HepG2 (cell line): ENCODE measurements around the gene HSD17B2. TPM values are rescaled to one million over a fixed set of nuclear protein-coding genes. Genes with fewer than 3 reads are reported as not detected.

Experiments used
- ATAC-seq: fragments of 200-7000 bp; cut with Tn5 transposase; 3 replicates; pipeline ENCODE4 v1.9.1; 2020; ENCODE audit warnings: mild to moderate bottlenecking, moderate library complexity
- BruUV-seq: library from RNA; stranded (reverse); fragments of 400-500 nt; replicated peaks from 2 replicates; lab custom pipeline; 2021; lab: Mats Ljungman, UMichigan
- CTCF ChIA-PET: fragments of 300-600 bp; formaldehyde crosslinking; extraction: SDS; loops from one replicate; lab custom pipeline; 2021; ENCODE audit warnings: low total read pairs, inconsistent platforms, low intra/inter-chr PET ratio; lab: Yijun Ruan, JAX
- POLR2A ChIA-PET: fragments of 350-600 bp; sonication (Branson Sonifier 250); formaldehyde crosslinking; loops from one replicate; lab custom pipeline; 2020; ENCODE audit warnings: antibody characterized with exemption, inconsistent platforms; lab: Yijun Ruan, JAX
- DNase-seq: peaks from one replicate; pipeline ENCODE4 v3.0.0-alpha.2; 2015; ENCODE audit warnings: low spot score
- FAIRE-seq: peaks from 3 replicates; lab custom pipeline; 2011; peaks lifted over from hg19 to GRCh38; lab: Jason Lieb, UNC
- H2AFZ ChIP-seq: one replicate; pipeline ENCODE4 v1.6.1; 2011; ENCODE audit warnings: low read length, inconsistent platforms
- H3K27ac ChIP-seq: fragments of 300-600 bp; 3 replicates; pipeline ENCODE4 v1.8.0; 2011; ENCODE audit warnings: mixed run types, mild to moderate bottlenecking, mixed read lengths, low read length, inconsistent platforms; ENCODE audit not compliant: insufficient read depth; ENCODE audit errors: extremely low read length
- H3K27me3 ChIP-seq, 2 experiments: fragments of 200-600 bp in 1 of 2; 2 replicates in 1 of 2; 3 replicates in 1 of 2; pipeline versions ENCODE4 v1.6.0 to v1.8.0; 2011; ENCODE audit warnings: low read length in 2 of 2, mild to moderate bottlenecking in 2 of 2, moderate library complexity in 2 of 2, inconsistent platforms in 1 of 2; ENCODE audit not compliant: insufficient read depth in 2 of 2, control insufficient read depth in 1 of 2
- H3K36me3 ChIP-seq, 2 experiments: fragments of 200-600 bp in 1 of 2; replicated peaks in 1 of 2; 2 replicates in 1 of 2; 3 replicates in 1 of 2; pipeline versions ENCODE4 v1.5.1 to v1.8.0; 2011; ENCODE audit warnings: low read length in 2 of 2, inconsistent platforms in 1 of 2; ENCODE audit not compliant: insufficient read depth in 2 of 2, control insufficient read depth in 1 of 2
- H3K4me1 ChIP-seq: 2 replicates; pipeline ENCODE4 v1.5.1; 2012; ENCODE audit warnings: low read length, inconsistent platforms; ENCODE audit not compliant: insufficient read depth
- H3K4me2 ChIP-seq: 2 replicates; pipeline ENCODE4 v1.6.0; 2011; ENCODE audit warnings: low read depth, low read length, inconsistent platforms
- H3K4me3 ChIP-seq, 3 experiments: fragments of 200-600 bp in 1 of 3; sonication (generic), shearing (Covaris generic) in 1 of 3; replicated peaks in 1 of 3; 2 replicates each; pipeline ENCODE4 v1.5.1; 2011 to 2016; ENCODE audit warnings: low read length in 3 of 3, inconsistent platforms in 2 of 3, low read depth in 2 of 3, mild to moderate bottlenecking in 2 of 3, control low read depth in 1 of 3, mixed read lengths in 1 of 3; ENCODE audit not compliant: insufficient read depth in 1 of 3
- H3K79me2 ChIP-seq: one replicate; pipeline ENCODE4 v1.6.1; 2011; ENCODE audit warnings: low read length, inconsistent platforms; ENCODE audit not compliant: insufficient read depth
- H3K9ac ChIP-seq: 2 replicates; pipeline ENCODE4 v1.6.0; 2011; ENCODE audit warnings: mild to moderate bottlenecking, low read depth, low read length, inconsistent platforms; ENCODE audit not compliant: insufficient read depth
- H3K9me3 ChIP-seq: 2 replicates; pipeline ENCODE4 v1.5.1; 2012; ENCODE audit warnings: mild to moderate bottlenecking, low read length
- H4K20me1 ChIP-seq: 2 replicates; pipeline ENCODE4 v1.6.0; 2011; ENCODE audit warnings: inconsistent platforms, mild to moderate bottlenecking, low read length, moderate library complexity; ENCODE audit not compliant: insufficient read depth
- CHD4 ChIP-seq: fragments of 200-600 bp; sonication (generic); IDR thresholded peaks from 2 replicates; pipeline ENCODE4 v1.7.0; 2017; ENCODE audit warnings: mild to moderate bottlenecking, low read length, borderline replicate concordance
- MAFG ChIP-seq: sonication (generic); formaldehyde crosslinking; IDR thresholded peaks from 2 replicates; pipeline ENCODE4 v1.5.1; 2020; ENCODE audit warnings: mild to moderate bottlenecking, missing genetic modification reagents
- XBP1 ChIP-seq: sonication (generic); formaldehyde crosslinking; IDR thresholded peaks from 2 replicates; pipeline ENCODE4 v1.5.0; 2020; ENCODE audit warnings: missing genetic modification reagents
- ZBTB38 ChIP-seq: sonication (generic); formaldehyde crosslinking; IDR thresholded peaks from 2 replicates; pipeline ENCODE4 v1.5.1; 2020; ENCODE audit warnings: mild to moderate bottlenecking, missing genetic modification reagents
- ZNF558 ChIP-seq: sonication (generic); formaldehyde crosslinking; IDR thresholded peaks from 2 replicates; pipeline ENCODE4 v1.9.0; 2022; ENCODE audit warnings: mild to moderate bottlenecking, missing genetic modification reagents, borderline replicate concordance
- ZNF781 ChIP-seq: sonication (generic); formaldehyde crosslinking; IDR thresholded peaks from 2 replicates; pipeline ENCODE4 v1.5.1; 2020; ENCODE audit warnings: borderline replicate concordance, mild to moderate bottlenecking, missing genetic modification reagents; ENCODE audit errors: not compliant biosample characterization
- ZNF878 ChIP-seq: sonication (generic); formaldehyde crosslinking; IDR thresholded peaks from 2 replicates; pipeline ENCODE4 v1.8.1; 2023; ENCODE audit warnings: mild to moderate bottlenecking, missing genetic modification reagents, moderate library complexity
- ZNF891 ChIP-seq: sonication (generic); formaldehyde crosslinking; IDR thresholded peaks from 2 replicates; pipeline ENCODE4 v1.5.0; 2020; ENCODE audit warnings: mild to moderate bottlenecking, missing genetic modification reagents
- WGBS: methylation state at CpG from one replicate; pipeline ENCODE4 v1.1.6; 2017; ENCODE audit warnings: low lambda C conversion rate; 5-methylcytosine and 5-hydroxymethylcytosine counted together
- in situ Hi-C: cut with HindIII; loops from 2 replicates; pipeline ENCODE4 v1.10.0; 2017; ENCODE audit warnings: low pct_unique_long_range_greater_than_20kb; ENCODE audit not compliant: extremely low pct_ligation_motif_present
- intact Hi-C: fragments of 100-400 bp; cut with micrococcal nuclease; formaldehyde crosslinking; loops from one replicate; pipeline ENCODE4 v1.10.0; 2022; ENCODE audit not compliant: unreplicated experiment
- polyA plus RNA-seq, 8 experiments: library from polyadenylated mRNA; depleted of rRNA in 3 of 8; stranded (reverse) in 7 of 8; unstranded in 1 of 8; fragments of >200 nt; fragmentation: Illumina TruSeq in 4 of 8; extraction: Trizol in 4 of 8; gene quantifications; 2 replicates each; pipeline versions ENCODE4 v1.2.1 to v1.2.3, GENCODE V29; 2011 to 2016; ENCODE audit warnings: low read depth in 4 of 8, missing spikeins in 1 of 8, mixed read lengths in 1 of 8; ENCODE audit not compliant: insufficient read depth in 1 of 8
- total RNA-seq, 5 experiments: library from RNA; depleted of rRNA; stranded (reverse); fragments of >200 nt; fragmentation: Illumina TruSeq; extraction: Trizol; gene quantifications; 2 replicates each; pipeline ENCODE4 v1.2.3, GENCODE V29; 2016; ENCODE audit warnings: low read depth in 1 of 5
- TF ChIP-seq, protein P1 (sequence below): sonication (generic); formaldehyde crosslinking; IDR thresholded peaks from 2 replicates; pipeline ENCODE4 v1.4.0; 2020; ENCODE audit warnings: missing genetic modification reagents, borderline replicate concordance

Gene HSD17B2
- total and polyA plus RNA-seq, 2 of the 13 experiments (the other 11 are each of a cell fraction or from before 2014, with no cell fraction given): 26.3 to 69.3 TPM

DNA sequence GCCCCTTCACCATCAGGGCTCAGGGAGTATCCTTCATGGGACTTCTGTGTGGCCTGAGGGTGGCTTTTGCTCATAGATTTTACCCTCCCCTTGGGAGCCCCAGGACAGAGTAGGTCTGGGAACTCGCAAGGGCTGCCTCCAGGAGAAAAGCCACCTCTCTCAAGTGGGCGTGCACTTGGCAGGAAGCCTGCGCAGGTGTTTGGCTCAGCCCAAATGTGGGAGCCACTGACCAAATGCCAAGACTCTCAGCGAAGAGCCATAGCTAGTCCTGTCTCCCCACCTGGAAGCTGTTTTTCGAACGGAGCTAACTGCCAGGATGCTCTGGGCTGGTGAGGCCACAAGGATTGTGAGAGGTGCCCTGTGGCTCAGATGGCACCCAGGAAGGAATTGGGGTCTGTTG lies 2.0 kb upstream of the HSD17B2 start:
- Histone ChIP-seq H3K4me1 (peaks cover 55% of the 10 kb centered on the region), H3K27ac (no peak overlapping the region), H3K4me3 (no peak overlapping the region), H4K20me1 (no peaks in the 10 kb centered on the region), H3K9me3 (no peaks in the 10 kb centered on the region), H3K27me3 (no peaks in the 10 kb centered on the region; a peak in 1 of 5 replicates), H3K9ac (no peak overlapping the region), H2AFZ (no peak overlapping the region), H3K79me2 (peaks cover 29% of the 10 kb centered on the region), H3K4me2 (no peak overlapping the region), H3K36me3 (no peaks in the 10 kb centered on the region)
- ATAC-seq: no peak
- CTCF ChIA-PET: interaction anchor here (4.8 kb wide), 1 partner anchor 196 kb away, joined by 51 read pairs; no protein-coding TSS in a partner anchor
- FAIRE-seq: no peak
- in situ Hi-C loops (loop anchor here (5.0 kb wide), 1 partner anchor 194 kb away; no protein-coding TSS in a partner anchor), intact Hi-C loops (no loop called here)
- TF ChIP-seq ZNF891 (0 out of 2 replicates have a peak, but pooled peaks have one; percentile 18), MAFG (CRISPR knock-in tag) (no peak), ZNF781 (no peak), CHD4 (no peak), ZNF878 (no peak), XBP1 (no peak), ZBTB38 (CRISPR knock-in tag) (0 out of 2 replicates have a peak, but pooled peaks have one; percentile 38), ZNF558 (CRISPR knock-in tag) (no peak)
- TF ChIP-seq, protein P1, sequence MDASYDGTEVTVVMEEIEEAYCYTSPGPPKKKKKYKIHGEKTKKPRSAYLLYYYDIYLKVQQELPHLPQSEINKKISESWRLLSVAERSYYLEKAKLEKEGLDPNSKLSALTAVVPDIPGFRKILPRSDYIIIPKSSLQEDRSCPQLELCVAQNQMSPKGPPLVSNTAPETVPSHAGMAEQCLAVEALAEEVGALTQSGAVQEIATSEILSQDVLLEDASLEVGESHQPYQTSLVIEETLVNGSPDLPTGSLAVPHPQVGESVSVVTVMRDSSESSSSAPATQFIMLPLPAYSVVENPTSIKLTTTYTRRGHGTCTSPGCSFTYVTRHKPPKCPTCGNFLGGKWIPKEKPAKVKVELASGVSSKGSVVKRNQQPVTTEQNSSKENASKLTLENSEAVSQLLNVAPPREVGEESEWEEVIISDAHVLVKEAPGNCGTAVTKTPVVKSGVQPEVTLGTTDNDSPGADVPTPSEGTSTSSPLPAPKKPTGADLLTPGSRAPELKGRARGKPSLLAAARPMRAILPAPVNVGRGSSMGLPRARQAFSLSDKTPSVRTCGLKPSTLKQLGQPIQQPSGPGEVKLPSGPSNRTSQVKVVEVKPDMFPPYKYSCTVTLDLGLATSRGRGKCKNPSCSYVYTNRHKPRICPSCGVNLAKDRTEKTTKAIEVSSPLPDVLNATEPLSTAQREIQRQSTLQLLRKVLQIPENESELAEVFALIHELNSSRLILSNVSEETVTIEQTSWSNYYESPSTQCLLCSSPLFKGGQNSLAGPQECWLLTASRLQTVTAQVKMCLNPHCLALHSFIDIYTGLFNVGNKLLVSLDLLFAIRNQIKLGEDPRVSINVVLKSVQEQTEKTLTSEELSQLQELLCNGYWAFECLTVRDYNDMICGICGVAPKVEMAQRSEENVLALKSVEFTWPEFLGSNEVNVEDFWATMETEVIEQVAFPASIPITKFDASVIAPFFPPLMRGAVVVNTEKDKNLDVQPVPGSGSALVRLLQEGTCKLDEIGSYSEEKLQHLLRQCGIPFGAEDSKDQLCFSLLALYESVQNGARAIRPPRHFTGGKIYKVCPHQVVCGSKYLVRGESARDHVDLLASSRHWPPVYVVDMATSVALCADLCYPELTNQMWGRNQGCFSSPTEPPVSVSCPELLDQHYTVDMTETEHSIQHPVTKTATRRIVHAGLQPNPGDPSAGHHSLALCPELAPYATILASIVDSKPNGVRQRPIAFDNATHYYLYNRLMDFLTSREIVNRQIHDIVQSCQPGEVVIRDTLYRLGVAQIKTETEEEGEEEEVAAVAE: no peak
- no peak for DNase-seq
- WGBS: 93% methylated on average over 6 of the region's 6 CpGs
- no TSS peak for BruUV-seq
- POLR2A ChIA-PET: interaction anchor here (3.4 kb wide), 1 partner anchor 50 kb away, joined by 14 read pairs; no protein-coding TSS in a partner anchor
